ENCODE measurements around the gene PHACTR3.

- TF ChIP-seq EZH2 (IDR thresholded peaks at IDR 0.05; ENCODE audit: insufficient read depth, low read length) (no peak), CTCF (IDR thresholded peaks at IDR 0.05; ENCODE audit: insufficient read depth, low read depth, low read length) (no peak)
Measured at GRCh38 chr20:59823491-59824259, 219.3 kb downstream of the PHACTR3 start.

Data from astrocyte (in vitro differentiated cells and primary cell).